GM21390 (cell line): ENCODE data around the gene RPTOR.
"Not testable (repeated sequence)": the region's sequence is repeated elsewhere in the genome, so short reads cannot be mapped to it uniquely, and the experiment has no call there.

Source experiments
- ATAC-seq: cut with Tn5 transposase; IDR thresholded peaks from one replicate; pipeline ENCODE4 v1.9.1; 2021; ENCODE audit not compliant: unreplicated experiment

The RPTOR gene

GRCh38 chr17:80545499-80545826, 825 bp downstream of the RPTOR start:
- no peak for ATAC-seq

GRCh38 chr17:80546267-80546666, 1.6 kb downstream of the RPTOR start:
- no peak for ATAC-seq

DNA sequence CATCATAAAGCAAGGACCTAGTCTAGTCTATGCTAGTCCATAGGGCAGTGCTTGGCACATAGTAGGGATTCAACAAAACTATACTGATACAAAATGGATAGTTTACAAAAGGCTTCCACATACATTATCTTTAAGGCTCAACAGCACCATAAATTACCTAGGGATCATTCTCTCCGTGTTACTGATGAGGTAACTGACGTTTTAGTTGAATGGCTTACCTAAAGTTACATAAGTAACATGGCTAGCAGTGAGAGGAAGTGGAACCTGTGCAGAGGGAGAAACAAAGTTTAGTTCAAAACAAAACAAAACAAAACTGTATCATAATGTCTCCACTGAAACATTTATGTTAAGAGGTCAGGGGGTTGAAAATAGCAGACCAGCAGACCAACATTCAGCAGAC, 7.9 kb downstream of the RPTOR start:
- ATAC-seq = no peak

- no peak for ATAC-seq
These were observed 10.6 kb downstream of the RPTOR start for GRCh38 chr17:80555266-80555665.

- no peak for ATAC-seq
These were observed 13.4 kb downstream of the RPTOR start for GRCh38 chr17:80558046-80558445.

DNA sequence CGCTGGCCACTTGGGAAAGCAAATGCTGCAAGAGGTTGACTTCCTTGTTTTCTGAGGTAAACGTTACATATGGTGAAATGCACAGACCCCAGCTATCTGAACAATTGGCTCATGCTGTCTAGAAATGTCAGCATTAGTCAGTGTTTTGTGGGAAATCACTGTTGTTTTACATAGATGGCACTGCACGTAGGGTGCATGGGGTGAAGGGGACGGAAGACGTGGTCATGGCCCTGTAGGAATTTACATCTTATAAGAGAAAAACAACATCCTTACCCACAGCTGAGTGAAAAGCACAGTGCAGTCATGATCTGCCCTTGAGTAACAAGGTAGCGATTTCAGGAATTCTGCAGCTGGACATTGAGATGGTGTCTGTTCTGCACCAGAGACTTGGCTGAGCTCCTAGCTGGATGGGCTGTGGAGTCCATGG, 15.2 kb downstream of the RPTOR start:
- ATAC-seq = no peak

- ATAC-seq = no peak
These were observed 17.0 kb downstream of the RPTOR start for GRCh38 chr17:80561541-80562114.

DNA sequence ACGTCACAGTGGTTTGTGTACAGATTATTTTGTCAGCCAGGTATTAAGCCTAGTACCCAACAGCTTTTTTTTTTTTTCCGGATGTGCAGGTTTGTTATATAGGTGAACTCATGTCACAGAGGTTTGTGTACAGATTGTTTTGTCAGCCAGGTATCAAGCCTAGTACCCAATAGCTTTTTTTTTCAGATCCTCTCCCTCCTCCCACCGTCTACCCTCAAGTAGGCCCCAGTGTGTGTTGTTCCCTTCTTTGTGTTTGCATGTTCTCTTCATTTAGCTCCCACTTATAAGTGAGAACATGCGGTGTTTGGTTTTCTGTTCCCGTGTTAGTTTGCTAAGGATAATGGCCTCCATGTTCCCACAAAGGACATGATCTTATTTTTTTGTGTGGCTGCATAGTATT, 19.9 kb downstream of the RPTOR start:
- ATAC-seq = no peak

- no peak for ATAC-seq
These were observed 20.9 kb downstream of the RPTOR start for GRCh38 chr17:80565343-80566053.

DNA sequence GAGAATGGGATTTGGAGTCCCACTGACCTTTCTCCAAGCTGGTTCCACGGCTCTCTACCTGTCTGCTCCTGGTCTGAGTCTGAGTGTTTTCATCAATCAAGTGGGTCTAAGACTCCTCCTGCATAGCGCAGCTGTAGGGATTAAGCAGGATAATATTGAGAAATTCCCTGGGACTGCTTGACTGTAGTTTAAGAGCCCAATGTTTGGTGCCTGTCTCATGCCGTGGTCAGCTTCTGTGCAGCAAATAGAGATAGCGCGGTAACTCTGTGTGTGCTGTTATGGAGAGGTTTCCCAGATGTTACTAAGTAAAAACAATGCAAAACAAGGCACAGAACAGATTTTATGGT, 21.4 kb downstream of the RPTOR start:
- ATAC-seq = no peak

DNA sequence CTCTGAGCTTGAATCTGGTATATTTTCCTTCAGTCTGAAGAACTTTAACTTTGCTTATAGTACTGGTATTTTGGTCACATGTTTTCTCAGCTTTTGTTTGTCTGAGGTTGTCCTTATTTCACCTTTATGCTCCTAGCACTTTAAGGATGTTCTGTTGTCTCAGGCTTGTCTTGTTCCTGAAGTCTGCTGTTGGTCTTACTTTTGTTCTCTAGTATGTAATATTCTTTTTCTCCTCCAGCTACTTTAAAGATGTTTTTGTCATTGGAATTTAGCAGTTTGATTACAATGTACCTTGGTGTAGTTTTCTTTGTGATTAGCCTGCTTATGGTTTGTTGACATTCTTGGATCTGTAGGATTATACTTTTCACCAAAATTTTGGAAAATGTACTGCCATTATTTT, 23.6 kb downstream of the RPTOR start:
- ATAC-seq = no peak

- ATAC-seq = no peak
These were observed 25.3 kb downstream of the RPTOR start for GRCh38 chr17:80569924-80570323.

DNA sequence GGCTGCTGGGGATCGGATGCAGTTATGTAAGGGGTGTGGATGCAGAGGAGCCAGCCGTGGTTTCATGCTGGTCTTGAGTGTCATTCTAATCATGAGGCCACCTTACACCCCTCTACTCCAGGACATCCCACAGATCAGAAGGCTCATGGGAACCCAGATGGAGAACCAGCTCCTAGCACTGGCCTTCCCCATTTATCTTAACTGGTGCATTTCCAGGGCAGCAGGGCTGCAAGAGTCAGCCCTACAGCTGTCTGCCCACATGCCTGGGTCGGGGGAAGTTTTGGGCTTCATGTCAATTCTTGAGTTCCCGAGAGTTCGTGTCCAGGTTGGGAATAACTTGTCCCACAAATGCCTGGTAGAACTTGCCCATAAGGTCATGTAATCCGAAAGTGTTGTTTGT, 29.1 kb downstream of the RPTOR start:
- ATAC-seq = no peak

DNA sequence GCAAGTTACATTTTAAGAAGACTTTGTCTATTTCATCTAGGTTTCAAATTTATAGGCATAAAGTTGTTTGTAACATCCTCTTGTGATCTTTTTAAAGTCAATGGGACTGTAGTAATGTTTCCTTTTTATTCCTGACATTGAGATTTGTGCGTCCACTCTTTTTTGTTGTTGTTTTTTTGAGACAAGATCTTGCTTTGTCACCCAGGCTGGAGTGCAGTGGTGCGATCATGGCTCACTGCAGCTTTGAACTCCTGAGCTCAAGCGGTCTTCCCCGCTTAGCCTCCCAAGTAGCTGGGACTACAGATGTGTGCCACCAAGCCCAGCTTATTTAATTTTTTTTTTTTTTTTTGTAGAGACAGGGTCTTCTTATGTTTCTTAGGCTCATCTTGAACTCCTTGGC, 29.9 kb downstream of the RPTOR start:
- ATAC-seq = no peak

DNA sequence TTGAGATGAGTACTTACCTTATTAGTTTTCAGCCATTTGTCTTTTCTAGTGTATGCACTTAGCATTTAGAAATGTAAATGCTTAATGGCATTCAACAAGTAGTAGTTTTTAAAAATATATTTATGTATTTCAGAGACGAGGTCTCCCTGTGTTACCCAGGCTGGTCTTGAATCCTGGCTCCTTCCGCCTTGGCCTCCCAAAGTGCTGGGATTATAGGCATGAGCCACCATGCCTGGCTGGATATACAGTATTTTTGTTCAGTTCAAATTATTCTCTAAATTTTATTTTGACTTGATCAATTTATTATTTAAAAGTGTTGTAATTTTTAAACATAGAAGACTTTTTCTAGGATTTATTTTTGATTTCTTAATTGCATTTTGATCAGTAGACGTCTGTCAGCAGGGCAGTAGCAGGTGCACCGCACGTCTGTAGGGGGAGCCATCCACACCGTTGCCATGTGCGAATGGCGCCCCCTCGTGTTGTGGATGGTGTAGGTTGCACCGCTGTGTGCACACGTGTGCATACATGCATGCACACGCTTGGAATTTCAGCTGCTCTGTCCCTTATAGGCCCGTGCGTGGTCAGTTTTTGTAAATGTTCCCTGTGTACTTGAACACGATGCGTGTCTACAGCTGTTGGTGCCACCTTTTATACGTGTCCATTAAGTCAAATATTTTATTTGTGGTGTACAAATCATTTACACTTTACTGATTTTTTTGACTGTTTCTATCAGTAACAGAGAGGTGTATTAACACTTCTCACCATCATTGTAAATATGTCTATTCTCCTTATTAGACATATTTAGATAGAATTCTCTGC, 30.6 kb downstream of the RPTOR start:
- ATAC-seq = no peak

- ATAC-seq = no peak
These were observed 33.4 kb downstream of the RPTOR start for GRCh38 chr17:80577876-80578570.

DNA sequence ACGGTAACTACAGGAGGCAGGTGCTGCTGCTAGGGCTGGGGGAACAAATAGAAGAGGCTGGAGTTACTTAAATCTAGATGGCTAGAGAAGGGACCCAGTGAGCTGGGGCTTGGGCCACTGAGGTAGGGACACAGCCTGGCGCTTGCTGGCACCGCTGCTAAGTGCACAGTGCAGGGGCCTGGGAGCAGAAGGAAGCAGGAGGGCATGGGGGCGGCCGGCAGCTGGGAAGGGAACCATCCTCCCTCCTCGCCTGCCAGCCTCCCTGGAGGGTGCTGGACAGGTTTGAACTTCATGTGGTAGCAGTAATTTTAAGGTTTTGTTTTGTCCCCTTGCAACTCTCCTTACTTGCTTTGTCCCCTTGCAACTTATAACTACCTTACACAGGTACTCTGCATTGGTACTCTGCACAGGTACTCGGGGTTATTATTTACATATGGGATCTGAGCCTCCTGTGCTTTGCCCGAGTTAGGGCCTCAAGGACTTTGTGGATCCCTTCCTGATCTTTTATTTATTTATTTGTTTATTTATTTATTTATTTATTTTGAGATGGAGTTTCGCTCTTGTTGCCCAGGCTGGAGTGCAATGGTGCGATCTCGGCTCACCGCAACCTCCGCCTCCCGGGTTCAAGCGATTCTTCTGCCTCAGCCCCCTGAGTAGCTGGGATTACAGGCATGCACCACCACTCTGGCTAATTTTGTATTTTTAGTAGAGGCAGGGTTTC, 34.2 kb downstream of the RPTOR start:
- ATAC-seq = not testable (repeated sequence)

- no peak for ATAC-seq
These were observed 37.5 kb downstream of the RPTOR start for GRCh38 chr17:80582165-80582564.

DNA sequence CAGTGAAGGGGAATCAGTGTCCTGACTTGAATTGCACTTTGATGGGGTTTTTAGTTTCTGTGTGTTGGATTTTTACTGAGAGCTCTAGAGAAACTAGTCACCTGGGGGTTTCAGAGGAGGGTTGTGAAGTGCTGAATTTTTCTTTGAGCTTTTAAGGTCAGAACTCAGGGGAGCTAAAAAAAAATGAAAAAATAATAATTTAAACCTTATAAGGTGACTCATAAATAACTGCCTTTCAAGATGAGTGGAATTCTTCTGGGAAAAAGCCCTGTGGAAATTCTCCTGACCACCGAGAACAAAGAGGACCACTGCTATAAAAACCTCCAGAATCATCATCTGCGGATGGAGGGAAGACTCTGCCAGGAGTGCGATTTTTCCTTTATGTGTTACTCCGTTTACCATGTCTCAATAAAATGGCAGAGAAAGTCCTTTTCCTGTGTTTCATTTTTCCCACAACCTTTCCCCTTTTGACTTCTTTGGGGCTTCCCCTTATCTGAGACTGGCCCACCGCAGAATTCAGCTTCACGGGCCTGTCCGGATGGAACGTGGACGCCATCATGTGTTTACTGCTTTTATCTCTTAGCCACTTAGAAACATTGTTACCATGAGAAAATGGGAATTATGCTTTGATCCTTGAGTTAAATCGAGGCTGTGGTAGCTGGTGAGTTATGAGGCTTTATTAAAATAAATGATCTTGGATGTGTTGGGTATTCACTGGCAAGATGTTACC, 39.7 kb downstream of the RPTOR start:
- no peak for ATAC-seq
